NOMO-1 treated with DMSO at 0.1 percent for 48 hours (cell line): ENCODE results near the gene NR3C1.

Experiments used
- DNase-seq: peaks from one replicate; lab custom pipeline; 2025; ENCODE audit not compliant: unreplicated experiment; lab: John Stamatoyannopoulos, UW

The NR3C1 gene

DNA sequence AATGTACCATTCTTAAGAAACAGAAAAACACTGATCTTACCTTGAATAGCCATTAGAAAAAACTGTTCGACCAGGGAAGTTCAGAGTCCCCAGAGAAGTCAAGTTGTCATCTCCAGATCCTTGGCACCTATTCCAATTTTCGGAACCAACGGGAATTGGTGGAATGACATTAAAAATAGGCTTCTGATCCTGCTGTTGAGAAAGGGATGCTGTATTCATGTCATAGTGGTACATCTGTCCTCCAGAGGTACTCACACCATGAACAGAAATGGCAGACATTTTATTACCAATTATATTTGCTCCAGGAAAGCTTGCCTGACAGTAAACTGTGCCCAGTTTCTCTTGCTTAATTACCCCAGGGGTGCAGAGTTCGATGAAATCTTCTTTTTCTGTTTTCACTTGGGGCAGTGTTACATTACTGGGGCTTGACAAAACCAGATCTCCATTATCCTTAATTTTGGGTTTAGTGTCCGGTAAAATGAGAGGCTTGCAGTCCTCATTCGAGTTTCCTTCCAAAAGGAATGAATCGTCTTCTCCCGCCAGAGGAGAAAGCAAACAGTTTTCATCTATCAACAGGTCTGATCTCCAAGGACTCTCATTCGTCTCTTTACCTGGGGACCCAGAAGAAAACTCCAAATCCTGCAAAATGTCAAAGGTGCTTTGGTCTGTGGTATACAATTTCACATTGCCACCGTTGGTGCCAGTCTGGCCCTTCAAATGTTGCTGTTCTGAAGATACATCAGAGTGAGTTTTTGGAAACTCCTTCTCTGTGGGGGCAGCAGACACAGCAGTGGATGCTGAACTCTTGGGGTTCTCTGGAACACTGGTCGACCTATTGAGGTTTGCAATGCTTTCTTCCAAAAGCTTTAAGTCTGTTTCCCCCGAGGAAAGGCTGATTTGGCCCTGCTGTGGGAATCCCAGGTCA, 3.6 kb downstream of the NR3C1 start:
- DNase-seq = no peak

DNA sequence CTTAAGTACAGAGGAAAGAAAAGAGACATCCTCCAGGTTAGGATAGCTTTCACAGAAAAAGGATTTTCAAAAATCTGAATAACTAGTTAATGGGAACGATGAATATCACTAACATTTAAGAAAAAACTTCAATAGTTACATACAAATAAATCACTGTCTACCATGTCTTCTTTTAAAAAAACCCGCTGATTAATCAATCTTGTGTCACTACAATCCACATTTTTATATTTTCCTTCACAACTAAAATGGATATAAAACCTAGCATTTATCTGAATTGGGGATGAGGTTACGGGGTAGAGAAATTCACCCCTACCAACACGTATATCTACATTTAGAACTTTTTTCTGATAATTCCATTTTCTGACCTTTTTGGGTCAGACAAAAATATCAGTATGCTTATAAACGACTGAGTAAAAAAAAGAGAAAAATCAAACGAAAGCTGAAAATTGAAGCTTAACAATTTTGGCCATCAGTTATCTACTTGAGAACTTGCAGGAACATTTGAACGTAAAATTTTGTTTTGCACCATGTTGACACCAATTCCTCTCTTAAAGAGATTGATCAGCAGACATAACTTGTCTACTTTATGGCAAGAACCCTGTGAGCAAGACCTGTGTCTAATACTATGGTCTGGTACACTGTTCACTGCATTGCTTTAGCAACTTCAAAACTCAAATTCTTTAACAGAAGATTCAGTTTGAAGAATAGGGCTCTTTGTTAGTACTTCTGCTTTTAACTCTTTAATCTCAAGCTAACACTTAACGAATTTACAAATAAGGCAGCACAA, 4.8 kb downstream of the NR3C1 start:
- peak; percentile 28 for DNase-seq

DNA sequence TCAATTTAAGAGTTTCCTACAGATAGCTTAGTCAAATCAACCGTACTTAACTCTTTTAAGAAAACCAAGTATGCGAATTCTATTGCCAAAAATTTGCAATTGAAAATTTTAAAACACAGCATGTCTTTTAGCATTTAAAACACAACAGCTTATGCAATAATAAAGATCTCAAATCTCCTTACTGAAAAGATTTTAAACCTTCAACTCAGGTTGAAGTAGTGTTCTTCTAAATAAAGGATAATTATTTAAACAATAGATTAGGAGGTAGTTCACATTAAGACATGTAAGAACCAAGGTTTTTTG, 5.5 kb downstream of the NR3C1 start:
- no peak for DNase-seq

DNA sequence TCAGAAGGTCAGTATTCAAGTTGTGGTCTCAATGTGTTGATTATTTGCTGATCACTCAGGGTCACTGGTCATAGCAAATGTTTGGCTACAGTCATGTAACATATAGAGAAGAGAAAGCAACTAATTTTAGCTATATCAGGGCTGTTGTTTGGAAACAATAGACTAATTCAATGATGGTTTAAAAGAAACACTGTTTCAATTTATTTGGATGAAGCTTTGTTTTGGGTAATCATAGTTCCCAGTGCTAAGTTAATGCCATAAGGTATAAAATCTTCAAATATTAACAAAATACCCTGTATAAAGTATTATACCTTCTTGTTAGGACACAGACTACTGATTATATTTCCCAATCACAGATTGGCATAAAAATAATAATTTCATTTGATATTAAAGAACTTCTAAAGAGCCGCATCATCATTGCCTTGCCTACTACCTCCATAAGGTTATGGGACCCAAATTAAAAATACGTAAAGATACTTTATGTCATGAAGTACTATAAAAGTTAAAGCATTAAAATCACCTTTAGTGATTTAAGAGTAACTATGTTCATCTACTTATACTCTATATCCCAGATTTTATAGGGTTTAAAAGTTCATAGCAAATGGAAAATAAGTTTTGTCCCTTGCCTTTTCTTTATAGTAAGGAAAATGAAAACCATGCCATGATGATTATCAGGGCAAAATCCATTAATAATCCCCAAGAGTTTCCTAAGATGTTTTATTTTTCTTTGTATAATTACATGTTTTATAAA, 6.0 kb downstream of the NR3C1 start:
- no peak for DNase-seq

DNA sequence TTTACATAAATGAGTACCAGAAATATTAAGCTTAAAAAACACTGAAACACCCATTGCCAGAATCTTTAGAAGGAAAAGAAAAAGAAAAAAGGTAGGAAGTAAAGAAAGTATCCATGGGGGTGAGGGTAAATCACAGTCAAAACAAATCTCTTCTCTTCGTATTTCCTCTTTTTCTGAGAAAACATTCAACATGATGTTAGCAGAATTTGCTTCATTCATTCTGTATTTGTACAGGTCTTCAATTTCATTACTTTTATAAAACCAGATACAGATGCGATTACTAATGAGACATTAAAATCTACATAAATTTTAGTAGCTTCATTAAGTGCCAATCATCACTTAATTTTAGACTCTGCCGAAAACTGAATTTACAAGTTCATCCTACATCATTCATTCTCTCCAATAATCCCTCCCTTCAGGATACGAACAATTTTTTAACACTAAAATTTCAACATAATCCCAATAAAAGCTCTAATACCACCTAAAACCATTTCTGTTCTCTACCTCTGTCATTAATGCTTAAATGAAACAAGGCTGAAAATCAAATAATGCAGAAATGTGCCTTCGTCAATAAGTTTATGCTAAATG, 7.0 kb downstream of the NR3C1 start:
- peak; percentile 11 for DNase-seq

DNA sequence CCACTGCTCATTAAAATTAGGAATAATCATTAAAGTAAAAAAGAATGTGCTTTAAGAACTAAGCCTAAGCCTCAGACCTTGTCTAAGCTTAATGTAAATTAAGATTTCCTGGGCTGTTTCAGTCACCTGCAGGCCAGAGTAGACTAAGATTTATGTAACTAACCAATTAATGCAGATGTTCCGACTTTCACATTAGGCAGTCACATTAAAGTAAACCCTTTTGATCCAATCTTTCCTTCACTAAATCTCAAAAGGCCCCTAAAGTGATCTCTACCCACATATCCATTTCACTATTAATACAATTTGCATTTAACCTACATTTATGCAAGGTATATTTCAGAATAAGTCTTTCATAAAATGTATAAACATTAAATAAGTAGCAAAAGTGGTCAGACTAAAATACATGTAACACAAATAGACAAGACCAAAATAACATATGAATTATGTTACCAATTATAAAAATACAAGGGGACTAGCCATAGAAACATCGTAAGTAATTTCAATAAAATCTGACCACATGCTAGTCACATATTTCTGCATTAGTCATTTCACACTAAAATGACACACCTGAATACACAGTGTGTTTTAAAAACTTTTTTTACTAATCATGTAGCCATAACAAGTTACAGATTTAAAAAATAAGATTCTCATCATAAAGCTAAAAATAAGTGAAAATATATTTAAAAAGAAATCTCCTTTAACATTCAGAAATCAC, 7.7 kb downstream of the NR3C1 start:
- no peak for DNase-seq

DNA sequence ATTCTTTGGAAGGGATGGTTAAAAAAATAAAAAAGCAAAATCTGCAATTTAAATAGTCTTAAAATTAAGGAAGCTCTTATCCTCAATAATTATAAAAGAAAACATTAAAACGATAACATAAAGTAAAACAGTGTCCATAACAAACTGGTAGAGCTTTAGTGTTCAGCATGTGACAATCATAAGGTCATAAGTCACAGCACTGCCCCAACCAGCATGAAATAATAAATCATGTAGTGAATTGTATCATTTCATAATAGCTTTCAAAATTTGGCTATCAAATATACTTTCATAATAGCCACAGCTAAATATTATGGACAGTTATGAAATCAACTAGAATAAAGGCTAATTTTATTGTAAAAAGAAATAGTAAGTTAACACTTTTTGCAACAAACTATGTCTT, 10.0 kb downstream of the NR3C1 start:
- no peak for DNase-seq

DNA sequence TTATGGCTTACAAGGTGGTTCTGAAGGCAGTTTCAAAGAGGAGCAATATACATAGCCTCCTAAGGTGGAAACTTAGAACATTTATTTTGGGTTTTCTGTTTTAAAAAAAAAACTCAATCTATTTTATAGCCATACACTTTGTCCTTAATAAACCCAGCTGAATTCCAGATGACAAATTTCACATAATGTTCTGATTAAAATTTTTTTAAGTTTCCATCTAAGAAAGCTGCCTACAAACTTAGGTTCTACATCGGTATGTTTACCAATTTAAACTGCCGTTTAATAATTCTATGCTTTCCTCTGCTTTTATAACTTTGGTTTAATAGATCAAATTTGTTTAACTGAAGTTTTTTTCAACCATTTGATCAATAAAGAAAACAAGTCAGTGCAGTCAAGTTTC, 12.5 kb downstream of the NR3C1 start:
- DNase-seq = no peak

DNA sequence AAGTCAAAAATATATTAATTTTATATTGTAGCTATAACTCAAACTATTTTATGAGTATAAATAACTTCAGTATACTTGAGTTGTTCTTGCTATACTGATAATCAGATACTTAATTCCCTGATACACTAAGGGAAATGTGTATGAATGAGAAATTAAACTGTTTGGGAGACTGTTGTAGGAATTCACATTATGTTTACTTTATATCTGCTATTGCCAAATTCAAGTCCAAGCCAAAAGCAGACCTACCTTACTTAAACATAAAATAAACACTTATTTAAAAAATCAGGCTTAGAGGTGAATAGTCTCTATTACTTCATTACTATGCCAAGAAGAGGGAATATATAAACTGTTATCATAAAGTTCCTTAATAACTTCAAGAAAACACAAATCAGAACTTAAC, 13.2 kb downstream of the NR3C1 start:
- DNase-seq = no peak

DNA sequence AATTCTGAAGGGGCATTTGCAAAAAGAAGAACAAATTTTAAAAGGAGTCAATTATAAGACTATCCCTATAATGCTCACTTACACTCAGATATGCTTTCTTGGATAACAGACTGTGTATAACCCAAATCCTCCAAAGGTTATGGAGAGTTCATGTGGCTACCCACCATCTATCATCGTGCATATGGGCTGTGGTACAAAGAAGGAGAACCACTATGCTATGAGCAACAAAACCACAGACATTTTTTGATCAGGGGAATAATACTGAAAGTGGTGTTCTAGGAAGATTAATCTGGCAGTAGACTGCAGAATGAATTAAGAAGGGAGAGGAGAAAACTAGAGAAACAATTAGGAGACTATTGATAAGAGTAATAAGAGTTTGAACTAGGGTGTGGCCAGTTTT, 16.8 kb downstream of the NR3C1 start:
- no peak for DNase-seq

DNA sequence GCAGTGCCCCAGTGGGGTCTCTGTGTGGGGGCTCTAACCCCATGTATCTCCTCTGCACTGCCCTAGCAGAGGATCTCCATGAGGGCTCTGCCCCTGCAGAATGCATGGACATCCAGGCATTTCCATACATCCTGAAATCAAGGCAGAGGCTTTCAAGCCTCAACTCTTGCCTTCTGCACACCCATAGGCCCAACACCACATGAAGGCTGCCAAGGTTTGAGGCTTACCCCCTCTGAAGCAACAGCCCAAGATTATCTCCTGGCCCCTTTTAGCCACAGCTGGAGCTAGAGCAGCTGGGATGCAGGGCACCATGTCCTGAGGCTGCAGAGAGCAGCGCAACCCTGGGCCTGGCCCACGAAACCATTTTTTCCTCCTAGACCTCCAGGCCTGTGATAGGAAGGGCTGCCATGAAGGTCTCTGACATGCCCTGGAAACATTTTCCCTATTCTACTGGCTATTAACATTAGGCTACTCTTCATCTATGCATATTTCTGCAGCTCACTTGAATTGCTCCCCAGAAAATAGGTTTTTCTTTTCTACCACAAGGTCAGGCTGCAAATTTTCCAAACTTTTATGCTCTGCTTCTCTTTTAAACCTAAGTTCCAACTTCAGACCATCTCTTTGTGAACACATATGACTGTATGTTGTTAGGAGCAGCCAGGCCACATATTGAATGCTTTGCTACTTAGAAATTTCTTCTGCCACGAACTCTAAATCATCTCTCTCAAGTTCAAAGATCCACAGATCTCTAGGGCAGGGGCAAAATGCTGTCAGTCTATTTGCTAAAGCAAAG, 18.4 kb downstream of the NR3C1 start:
- DNase-seq = no peak

DNA sequence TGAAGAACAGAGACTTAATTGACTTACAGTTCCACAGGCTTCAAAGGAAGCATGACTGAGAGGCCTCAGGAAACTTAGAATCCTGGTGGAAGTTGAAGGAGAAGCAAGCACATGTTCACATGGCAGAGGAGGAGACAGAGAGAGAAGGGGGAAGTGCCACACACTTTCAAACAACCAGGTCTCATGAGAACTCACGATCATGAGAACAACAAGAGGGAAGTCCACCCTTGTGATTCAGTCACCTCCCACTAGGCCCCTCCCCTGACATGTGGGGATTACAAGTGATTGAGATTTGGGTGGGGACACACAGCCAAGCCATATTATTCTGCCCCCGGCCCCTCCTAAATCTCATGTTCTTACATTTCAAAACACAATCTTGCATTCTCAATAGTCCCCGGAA, 19.5 kb downstream of the NR3C1 start:
- DNase-seq = peak; percentile 1

DNA sequence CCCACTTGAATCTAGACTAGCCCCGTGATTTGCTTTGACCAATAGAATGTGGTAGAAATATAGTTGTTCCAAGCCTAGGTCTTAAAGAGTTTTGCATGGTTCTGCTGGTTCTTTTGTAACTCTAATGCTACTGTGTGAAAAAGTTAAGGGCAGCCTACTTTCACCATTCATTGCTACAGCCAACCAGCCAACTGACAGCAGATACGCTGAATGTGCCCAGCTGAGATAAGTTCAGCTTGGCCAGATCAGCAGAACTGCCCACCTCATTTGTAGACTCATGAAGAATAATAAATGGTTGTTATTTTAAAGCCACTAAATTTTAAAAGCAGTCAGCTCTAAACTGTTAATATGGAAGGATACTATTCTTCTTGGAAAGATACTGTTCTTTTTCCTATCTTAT, 23.9 kb downstream of the NR3C1 start:
- DNase-seq = no peak

DNA sequence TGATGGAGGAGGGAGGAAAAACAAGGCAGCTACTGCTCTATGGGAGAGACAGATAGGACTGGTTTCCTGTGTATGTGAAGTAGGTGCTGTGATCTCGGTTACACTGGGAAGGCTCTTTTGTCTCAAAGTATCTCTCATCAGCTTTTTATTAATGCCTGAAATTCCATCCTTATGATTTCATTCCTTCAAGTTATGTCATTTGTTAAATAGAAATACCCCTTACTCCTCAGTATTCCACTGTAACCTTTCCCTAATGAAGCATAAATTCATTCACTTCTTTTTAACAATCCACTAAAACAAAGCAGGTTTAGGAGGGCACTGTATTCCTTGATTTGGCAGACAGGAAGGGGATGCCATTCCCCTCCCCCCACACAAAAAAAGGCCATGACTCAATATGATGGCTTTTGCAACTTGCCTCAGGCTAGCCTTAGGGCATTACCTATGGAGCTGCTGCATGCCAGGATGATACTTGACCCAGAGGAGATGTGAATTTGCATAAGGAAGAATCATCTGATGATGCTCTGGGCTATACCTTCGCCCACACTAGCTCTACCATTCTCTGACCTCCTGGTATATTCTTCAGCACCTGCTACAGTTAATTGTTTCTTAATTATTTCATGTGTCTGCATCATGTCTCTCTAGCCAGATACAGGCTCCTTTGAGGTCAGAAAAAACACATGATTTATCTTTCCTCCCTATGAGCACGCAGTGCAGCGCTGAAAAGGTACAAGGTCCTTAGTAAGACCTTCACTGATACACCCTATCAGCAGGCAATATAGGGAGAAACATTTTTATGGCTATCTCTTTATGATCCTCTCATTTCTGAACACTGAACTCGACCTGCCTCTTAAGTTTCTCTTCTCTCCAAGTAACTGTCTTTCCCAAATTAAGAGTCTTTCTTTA, 26.3 kb downstream of the NR3C1 start:
- DNase-seq = no peak

DNA sequence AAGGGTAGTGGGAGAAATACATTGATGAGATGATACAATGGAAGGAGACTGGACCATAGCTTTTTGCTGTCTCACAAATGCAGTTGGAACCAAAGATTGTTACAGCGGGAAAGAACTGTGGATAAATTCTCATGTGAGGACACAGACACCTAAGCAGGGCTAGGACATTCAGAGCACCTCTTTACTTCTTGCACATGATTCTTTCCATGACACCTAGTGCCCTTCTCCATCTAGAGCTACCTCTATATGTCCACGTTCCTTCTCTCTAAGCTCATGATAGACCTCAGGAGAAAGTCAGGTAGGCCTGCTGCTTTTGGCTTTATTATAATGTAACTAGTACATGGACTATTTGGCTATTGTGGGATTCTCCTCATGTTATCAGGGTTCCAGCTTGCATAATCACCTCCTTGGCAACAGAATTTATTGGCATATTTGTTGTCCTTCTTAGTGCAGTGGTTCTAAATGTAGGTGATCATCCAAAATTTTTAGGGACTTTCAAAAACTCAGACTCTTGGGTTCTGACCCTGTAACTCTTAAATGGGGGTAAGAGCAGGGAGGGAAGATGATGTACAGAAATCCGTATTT, 27.2 kb downstream of the NR3C1 start:
- DNase-seq = no peak

DNA sequence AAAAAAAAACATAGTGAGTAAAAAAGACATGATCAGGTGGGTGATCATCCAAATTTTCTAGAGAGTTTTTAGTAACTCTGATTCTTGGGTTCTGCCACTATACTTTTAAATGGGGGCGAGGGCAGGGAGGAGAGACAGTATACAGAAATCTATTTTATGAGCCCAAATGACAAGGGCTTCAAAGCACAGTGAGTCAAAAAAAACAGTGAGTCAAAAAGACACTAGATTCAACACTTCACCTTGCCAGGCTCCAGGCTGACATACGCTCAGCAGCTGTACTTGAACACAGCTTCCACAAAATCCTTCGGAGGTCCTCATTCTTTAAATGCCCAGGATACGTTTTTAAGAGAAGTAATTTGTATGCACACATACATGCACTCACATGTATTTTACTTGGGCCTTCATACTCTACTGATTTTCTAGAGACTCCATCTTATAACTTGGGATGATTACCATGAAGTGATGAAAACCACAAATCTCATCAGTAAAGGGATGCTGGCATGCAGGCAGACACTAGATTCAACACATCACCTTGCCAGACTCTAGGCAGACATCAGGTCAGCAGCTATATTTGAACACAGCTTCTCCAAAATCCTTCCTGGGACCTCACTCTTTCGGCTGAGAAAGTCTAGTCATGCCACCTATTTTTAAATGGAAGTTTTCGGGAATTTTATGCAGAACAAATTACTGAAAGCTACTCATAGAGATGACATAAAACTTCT, 28.8 kb downstream of the NR3C1 start:
- no peak for DNase-seq

DNA sequence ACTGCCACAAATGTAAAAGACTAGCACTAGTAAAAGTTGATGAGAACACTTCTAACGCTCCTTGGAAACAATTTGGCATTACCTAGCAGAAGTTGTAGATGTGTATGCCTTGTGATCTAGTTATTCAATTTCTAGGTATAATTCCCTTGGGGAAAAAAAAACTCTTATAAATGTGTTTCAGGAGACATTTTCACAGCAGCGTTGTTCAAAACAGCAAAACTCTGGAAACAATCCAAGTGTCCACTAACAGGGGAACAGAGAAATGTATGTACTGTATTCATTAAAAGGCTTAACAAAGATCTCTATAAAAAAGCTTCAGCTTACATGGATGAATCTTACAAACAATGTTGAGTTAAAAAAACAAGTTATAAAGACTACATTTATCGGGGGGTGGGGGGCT, 30.4 kb downstream of the NR3C1 start:
- no peak for DNase-seq
